Measurements from ENCODE around the gene TCN1.
"Not testable (repeated sequence)": the region's sequence is repeated elsewhere in the genome, so short reads cannot be mapped to it uniquely, and the experiment has no call there.

TCN1 gene

GRCh38 chr11:59854871-59855270, 11.4 kb downstream of the TCN1 start:
- no peak for DNase-seq

- not testable (repeated sequence) for DNase-seq
Observed at GRCh38 chr11:59851416-59851815, 14.9 kb downstream of the TCN1 start.

- not testable (repeated sequence) for DNase-seq
Observed at GRCh38 chr11:59849551-59849950, 16.7 kb downstream of the TCN1 start.

- no peak for DNase-seq
Observed at GRCh38 chr11:59849129-59849528, 17.2 kb downstream of the TCN1 start.

GRCh38 chr11:59848439-59848838, 17.8 kb downstream of the TCN1 start:
- not testable (repeated sequence) for DNase-seq

GRCh38 chr11:59847626-59848025, 18.7 kb downstream of the TCN1 start:
- no peak for DNase-seq

GRCh38 chr11:59846556-59846955, 19.7 kb downstream of the TCN1 start:
- no peak for DNase-seq

GRCh38 chr11:59845399-59845798, 20.9 kb downstream of the TCN1 start, which contains the start of gene CBLIF:
CBLIF (minus strand) TSS chr11:59845499; CDS start chr11:59845453, 46 bp downstream.
- no peak for DNase-seq

GRCh38 chr11:59842316-59842715, 24.0 kb downstream of the TCN1 start:
- no peak for DNase-seq

- DNase-seq, result no peak
Observed at GRCh38 chr11:59841514-59841913, 24.8 kb downstream of the TCN1 start.

GRCh38 chr11:59839615-59840014, 26.7 kb downstream of the TCN1 start:
- no peak for DNase-seq

- no peak for DNase-seq
Observed at GRCh38 chr11:59833602-59834001, 32.7 kb downstream of the TCN1 start.

- DNase-seq, result no peak
Observed at GRCh38 chr11:59829358-59829757, 36.9 kb downstream of the TCN1 start.

- peak; percentile 22 for DNase-seq
Observed at GRCh38 chr11:59822989-59823566, 43.2 kb downstream of the TCN1 start.

- no peak for DNase-seq
Observed at GRCh38 chr11:59818572-59818971, 47.7 kb downstream of the TCN1 start.

- DNase-seq, result not testable (repeated sequence)
Observed at GRCh38 chr11:59816434-59816833, 49.9 kb downstream of the TCN1 start.

- no peak for DNase-seq
Observed at GRCh38 chr11:59815754-59816153, 50.5 kb downstream of the TCN1 start.

- no peak for DNase-seq
Observed at GRCh38 chr11:59814021-59814420, 52.3 kb downstream of the TCN1 start.

GRCh38 chr11:59813364-59813763, 52.9 kb downstream of the TCN1 start:
- DNase-seq, result no peak

GRCh38 chr11:59812220-59812619, 54.1 kb downstream of the TCN1 start:
- DNase-seq, result no peak

GRCh38 chr11:59810911-59811259, 55.4 kb downstream of the TCN1 start:
- no peak for DNase-seq

GRCh38 chr11:59810189-59810910, 55.9 kb downstream of the TCN1 start, which contains the start of gene MRPL16:
MRPL16 (minus strand) TSS chr11:59810778; CDS start chr11:59810658, 120 bp downstream.
- peak; percentile 34 for DNase-seq

GRCh38 chr11:59807047-59807610, 59.2 kb downstream of the TCN1 start:
- no peak for DNase-seq

GRCh38 chr11:59804061-59804460, 62.2 kb downstream of the TCN1 start:
- DNase-seq, result no peak

Measured in SHP77 treated with DMSO at 0.1 percent for 48 hours (cell line).